GM21381 (cell line): ENCODE data around the gene CFHR5.
"Not testable (repeated sequence)": the region's sequence is repeated elsewhere in the genome, so short reads cannot be mapped to it uniquely, and the experiment has no call there.

ENCODE experiments used
- ATAC-seq: cut with Tn5 transposase; IDR thresholded peaks from one replicate; pipeline ENCODE4 v1.9.1; 2021; ENCODE audit warnings: mild to moderate bottlenecking, moderate library complexity; ENCODE audit not compliant: unreplicated experiment

CFHR5 gene

DNA sequence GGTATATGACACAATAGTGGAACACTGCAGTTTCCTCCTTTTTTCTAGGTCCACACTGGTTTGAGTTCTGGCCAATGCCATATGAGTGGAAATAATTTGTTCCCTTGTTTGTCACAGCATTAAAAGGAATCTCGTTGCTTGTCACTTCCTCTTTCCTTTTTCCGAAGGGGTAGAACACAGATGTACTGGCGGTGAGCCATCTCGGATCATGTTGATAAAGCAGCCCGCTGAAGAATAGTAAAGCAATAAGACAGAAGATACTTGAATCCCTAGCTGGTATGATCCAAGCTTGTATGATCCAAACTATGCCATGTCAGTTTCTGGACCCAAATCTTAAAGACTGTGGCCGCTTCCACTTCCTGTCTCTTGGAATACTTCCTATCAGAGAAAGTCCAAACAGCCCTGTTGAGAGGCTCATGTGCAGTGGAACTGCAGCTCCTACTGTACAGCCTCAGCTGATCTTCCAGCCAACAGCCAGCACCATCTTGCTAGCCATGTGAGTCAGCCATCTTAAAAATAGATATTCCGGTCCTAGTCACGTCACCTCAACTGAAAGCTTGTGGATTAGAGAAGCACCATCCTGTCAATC is 40.3 kb downstream of the CFHR5 start:
- no peak for ATAC-seq

DNA sequence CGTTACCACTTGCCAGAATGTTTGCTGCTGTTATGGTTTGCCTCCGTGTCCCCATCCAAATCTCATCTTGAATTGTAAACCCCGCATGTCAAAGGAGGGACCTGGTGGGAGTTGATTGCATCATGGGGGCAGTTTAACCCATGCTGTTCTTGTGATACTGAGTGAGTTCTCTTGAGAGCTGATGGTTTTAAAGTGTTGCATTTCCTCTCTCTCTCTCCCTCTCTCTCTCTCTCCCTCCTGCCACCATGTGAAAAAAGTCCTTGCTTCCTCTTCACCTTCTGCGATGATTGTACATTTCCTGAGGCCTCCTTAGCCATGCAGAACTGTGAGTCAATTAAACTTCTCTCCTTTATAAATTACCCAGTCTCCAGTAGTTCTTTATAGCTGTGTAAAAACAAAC is 44.4 kb downstream of the CFHR5 start:
- no peak for ATAC-seq

- no peak for ATAC-seq
These were observed 47.1 kb downstream of the CFHR5 start for GRCh38 chr1:197024460-197024859.

DNA sequence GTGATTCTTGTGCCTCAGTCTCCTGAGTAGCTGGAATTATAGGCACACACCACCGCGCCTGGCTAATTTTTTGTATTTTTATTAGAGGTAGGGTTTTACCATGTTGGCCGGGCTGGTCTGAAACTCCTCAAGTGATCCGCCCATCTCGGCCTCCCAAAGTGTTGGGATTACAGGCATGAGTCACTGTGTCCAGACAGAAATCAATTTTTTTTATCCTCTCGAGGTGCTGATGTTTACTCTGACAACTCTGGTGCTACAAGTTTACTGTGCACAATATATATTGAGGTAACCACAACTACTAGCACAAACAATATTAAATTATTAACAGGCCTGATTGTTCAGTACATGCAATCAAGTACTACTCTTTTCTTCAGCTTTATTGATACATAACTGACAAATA is 50.0 kb downstream of the CFHR5 start:
- no peak for ATAC-seq

GRCh38 chr1:197029749-197030148 is 52.4 kb downstream of the CFHR5 start:
- no peak for ATAC-seq

- not testable (repeated sequence) for ATAC-seq
These were observed 57.4 kb downstream of the CFHR5 start for GRCh38 chr1:197034631-197035339.

GRCh38 chr1:197036861-197037260 is 59.5 kb downstream of the CFHR5 start:
- no peak for ATAC-seq

DNA sequence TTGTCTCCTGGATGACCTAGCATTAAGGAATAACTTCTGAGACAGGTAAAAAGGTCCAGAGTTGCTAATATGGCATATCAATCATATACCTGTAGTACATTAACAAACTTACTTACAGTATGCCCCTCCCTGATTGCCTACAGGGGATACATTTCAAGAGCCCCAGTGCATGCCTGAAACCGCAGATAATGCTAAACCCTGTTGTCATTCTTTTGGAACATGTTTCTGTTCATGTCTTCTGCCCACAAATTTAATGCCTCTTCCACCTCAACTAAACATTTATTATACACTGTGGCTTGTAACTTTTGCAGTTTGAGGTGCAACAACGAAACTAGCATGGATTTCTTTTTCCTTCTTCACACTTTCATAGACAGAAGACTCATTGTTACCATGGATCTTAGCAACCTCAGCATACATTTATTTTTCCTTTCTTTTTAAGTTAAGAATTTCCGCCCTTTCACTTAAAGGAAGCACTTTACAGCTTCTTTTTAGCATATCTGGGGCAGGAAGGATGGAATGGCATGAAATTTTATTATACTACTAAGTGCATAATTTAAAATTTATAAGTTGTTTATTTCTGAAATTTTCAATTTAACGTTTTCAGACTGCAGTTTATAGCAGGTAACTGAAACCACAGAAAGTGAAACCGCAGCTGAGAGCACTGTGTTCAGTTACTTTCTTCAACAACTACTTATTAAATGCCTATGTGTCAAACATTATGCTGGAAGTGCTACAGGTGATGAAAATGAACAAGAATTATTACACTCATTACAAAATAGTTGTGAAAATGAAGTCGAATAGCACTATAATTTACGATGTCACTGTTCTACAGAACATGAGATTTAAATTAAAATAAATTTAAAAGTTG is 64.4 kb downstream of the CFHR5 start:
- ATAC-seq = peak; percentile 72

- no peak for ATAC-seq
These were observed 65.5 kb downstream of the CFHR5 start for GRCh38 chr1:197042676-197043341.

GRCh38 chr1:197049100-197049499 is 71.7 kb downstream of the CFHR5 start:
- no peak for ATAC-seq
